MM.1S (cell line): ENCODE results near the gene GJA4.

Experiments
- DNase-seq: peaks from one replicate; pipeline ENCODE4 v3.0.0-alpha.2; 2015
- H2AFZ ChIP-seq: fragments of 300-600 bp; sonication (generic); 2 replicates; pipeline ENCODE4 v1.6.0; 2016; ENCODE audit warnings: antibody characterized with exemption, low read length
- H3F3A ChIP-seq: fragments of 300-600 bp; sonication (generic); 2 replicates; pipeline ENCODE4 v1.6.1; 2016; ENCODE audit warnings: mild to moderate bottlenecking, antibody characterized with exemption, low read length, moderate library complexity, mixed read lengths; ENCODE audit not compliant: insufficient read depth
- H3K27ac ChIP-seq: fragments of 300-600 bp; sonication (generic); 2 replicates; pipeline ENCODE4 v1.5.1; 2016; ENCODE audit warnings: mild to moderate bottlenecking, low read length
- H3K27me3 ChIP-seq: fragments of 300-600 bp; sonication (generic); replicated peaks from 2 replicates; pipeline ENCODE4 v1.6.0; 2016; ENCODE audit warnings: low read length; ENCODE audit not compliant: insufficient read depth
- H3K36me3 ChIP-seq: fragments of 300-600 bp; sonication (generic); replicated peaks from 2 replicates; pipeline ENCODE4 v1.6.1; 2016; ENCODE audit warnings: mild to moderate bottlenecking, low read length, mixed read lengths; ENCODE audit not compliant: insufficient read depth
- H3K4me1 ChIP-seq: fragments of 300-600 bp; sonication (generic); 2 replicates; pipeline ENCODE4 v1.6.1; 2016; ENCODE audit warnings: low read length, mixed read lengths
- H3K4me2 ChIP-seq: fragments of 300-600 bp; sonication (generic); 2 replicates; pipeline ENCODE4 v1.6.0; 2016; ENCODE audit warnings: low read depth, low read length
- H3K4me3 ChIP-seq: fragments of 300-600 bp; sonication (generic); 2 replicates; pipeline ENCODE4 v1.5.1; 2016; ENCODE audit warnings: low read length, mixed read lengths
- H3K79me2 ChIP-seq: fragments of 300-600 bp; sonication (generic); 2 replicates; pipeline ENCODE4 v1.6.1; 2016; ENCODE audit warnings: mixed run types, low read length, mixed read lengths
- H3K9ac ChIP-seq: fragments of 300-600 bp; sonication (generic); 2 replicates; pipeline ENCODE4 v1.6.1; 2016; ENCODE audit warnings: low read length, mixed read lengths
- H3K9me2 ChIP-seq: fragments of 300-600 bp; sonication (generic); replicated peaks from 2 replicates; pipeline ENCODE4 v1.6.1; 2016; ENCODE audit warnings: mild to moderate bottlenecking, low read length, mixed read lengths; ENCODE audit not compliant: insufficient read depth
- H3K9me3 ChIP-seq: fragments of 300-600 bp; sonication (generic); replicated peaks from 2 replicates; pipeline ENCODE4 v1.6.1; 2016; ENCODE audit warnings: mild to moderate bottlenecking, low read length, mixed read lengths; ENCODE audit not compliant: insufficient read depth
- H4K20me1 ChIP-seq: fragments of 300-600 bp; sonication (generic); 2 replicates; pipeline ENCODE4 v1.6.1; 2016; ENCODE audit warnings: mild to moderate bottlenecking, low read length, moderate library complexity, mixed read lengths; ENCODE audit not compliant: insufficient read depth
- EZH2 ChIP-seq: fragments of 300-600 bp; sonication (generic); optimal IDR thresholded peaks from 2 replicates; pipeline ENCODE3; 2017; ENCODE audit warnings: low read depth, mild to moderate bottlenecking, antibody characterized with exemption, low read length, mixed read lengths
- EZH2phosphoT487 ChIP-seq: fragments of 300-600 bp; sonication (generic); IDR thresholded peaks from 2 replicates; pipeline ENCODE4 v1.6.1; 2018; ENCODE audit warnings: antibody characterized with exemption, low read length
- TF ChIP-seq, protein P1 (sequence below): fragments of 300-600 bp; sonication (generic); IDR thresholded peaks from 2 replicates; pipeline ENCODE4 v1.5.1; 2016; ENCODE audit warnings: antibody characterized with exemption, low read length, mixed read lengths

The GJA4 gene

DNA sequence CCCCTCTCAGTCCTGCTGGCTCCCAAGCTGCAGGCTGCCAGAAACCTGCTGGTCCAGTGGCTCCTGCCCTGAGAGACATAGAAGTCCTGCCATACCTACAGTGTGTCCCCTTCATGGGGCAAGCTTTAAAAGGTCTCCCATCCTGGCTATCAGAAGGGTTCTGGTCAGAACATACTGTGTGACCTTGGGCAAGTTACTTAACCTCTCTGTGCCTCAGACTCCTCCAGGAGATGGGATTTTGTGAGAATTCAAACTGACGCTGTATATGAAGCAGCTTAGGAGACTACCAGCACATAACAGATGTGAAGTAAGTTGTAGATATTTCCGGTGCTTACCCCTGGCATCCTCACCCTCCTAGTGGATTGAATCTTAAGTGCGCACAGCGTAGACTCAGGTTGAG, 46.7 kb upstream of the GJA4 start:
- Histone ChIP-seq H4K20me1 (no peaks in the 10 kb centered on the region), H3K79me2 (no peaks in the 10 kb centered on the region), H3K27ac (no peak overlapping the region), H3F3A (no peaks in the 10 kb centered on the region), H3K4me1 (no peaks in the 10 kb centered on the region), H3K36me3 (no peaks in the 10 kb centered on the region), H3K4me3 (no peak overlapping the region), H2AFZ (no peak overlapping the region), H3K27me3 (peaks cover 49% of the 10 kb centered on the region), H3K9me3 (no peaks in the 10 kb centered on the region), H3K9me2 (no peaks in the 10 kb centered on the region), H3K9ac (no peak overlapping the region), H3K4me2 (no peak overlapping the region)
- TF ChIP-seq, protein P1, sequence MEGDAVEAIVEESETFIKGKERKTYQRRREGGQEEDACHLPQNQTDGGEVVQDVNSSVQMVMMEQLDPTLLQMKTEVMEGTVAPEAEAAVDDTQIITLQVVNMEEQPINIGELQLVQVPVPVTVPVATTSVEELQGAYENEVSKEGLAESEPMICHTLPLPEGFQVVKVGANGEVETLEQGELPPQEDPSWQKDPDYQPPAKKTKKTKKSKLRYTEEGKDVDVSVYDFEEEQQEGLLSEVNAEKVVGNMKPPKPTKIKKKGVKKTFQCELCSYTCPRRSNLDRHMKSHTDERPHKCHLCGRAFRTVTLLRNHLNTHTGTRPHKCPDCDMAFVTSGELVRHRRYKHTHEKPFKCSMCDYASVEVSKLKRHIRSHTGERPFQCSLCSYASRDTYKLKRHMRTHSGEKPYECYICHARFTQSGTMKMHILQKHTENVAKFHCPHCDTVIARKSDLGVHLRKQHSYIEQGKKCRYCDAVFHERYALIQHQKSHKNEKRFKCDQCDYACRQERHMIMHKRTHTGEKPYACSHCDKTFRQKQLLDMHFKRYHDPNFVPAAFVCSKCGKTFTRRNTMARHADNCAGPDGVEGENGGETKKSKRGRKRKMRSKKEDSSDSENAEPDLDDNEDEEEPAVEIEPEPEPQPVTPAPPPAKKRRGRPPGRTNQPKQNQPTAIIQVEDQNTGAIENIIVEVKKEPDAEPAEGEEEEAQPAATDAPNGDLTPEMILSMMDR: no peak
- TF ChIP-seq EZH2phosphoT487: no peak
- TF ChIP-seq EZH2: no peak
- no peak for DNase-seq

DNA sequence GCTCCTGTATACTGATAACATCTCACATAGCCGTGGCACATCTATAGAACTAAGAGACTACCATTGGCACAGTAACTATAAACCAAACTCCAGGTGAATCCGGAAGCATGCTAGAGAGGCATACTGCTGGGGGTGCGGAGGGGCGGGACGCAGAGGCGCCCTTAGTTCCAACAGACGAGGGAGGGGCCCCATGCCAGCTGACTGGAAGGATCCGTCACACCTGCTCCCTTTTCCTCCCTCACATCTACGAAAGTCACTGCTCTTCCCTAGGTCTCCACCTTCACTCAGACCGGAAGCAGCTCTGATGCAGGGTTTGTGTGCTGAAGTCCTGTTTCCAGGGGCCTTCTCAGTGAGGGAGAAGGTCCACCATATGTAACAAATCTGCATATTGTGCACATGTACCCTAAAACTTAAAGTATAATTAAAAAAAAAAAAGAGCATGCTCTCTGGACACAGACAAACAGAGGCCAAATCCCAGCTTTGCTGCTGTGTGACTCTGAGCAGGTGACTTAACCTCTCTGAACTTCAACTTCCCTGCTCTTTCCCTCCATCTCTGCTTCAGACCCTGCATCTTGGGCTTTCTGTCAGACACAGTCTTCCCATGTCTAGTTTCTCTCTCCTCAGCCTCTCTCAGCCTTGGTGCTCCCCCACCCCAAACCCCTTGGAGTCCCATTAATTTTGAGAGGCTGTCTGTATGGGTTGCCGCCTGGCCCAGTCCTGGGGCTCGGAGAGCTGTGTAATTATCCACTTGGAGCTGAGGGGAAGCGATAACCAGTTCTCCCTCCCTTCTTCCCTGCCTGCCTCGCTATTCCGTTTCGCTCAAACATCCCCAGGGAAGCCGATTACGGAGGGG, 45.8 kb upstream of the GJA4 start:
- no peaks in the 10 kb centered on the region for H3K9me3 ChIP-seq
- H3F3A ChIP-seq: no peaks in the 10 kb centered on the region
- no peak for TF ChIP-seq EZH2
- TF ChIP-seq, protein P1: no peak
- TF ChIP-seq EZH2phosphoT487: no peak
- H2AFZ ChIP-seq: no peak overlapping the region
- DNase-seq: no peak
- H3K9ac ChIP-seq: no peak overlapping the region
- H3K27ac ChIP-seq: no peak overlapping the region
- no peaks in the 10 kb centered on the region for H3K9me2 ChIP-seq
- H3K36me3 ChIP-seq: no peaks in the 10 kb centered on the region
- peaks cover 40% of the 10 kb centered on the region for H3K27me3 ChIP-seq
- H3K4me1 ChIP-seq: no peaks in the 10 kb centered on the region
- H4K20me1 ChIP-seq: no peaks in the 10 kb centered on the region
- no peak overlapping the region for H3K4me2 ChIP-seq
- no peak overlapping the region for H3K4me3 ChIP-seq
- H3K79me2 ChIP-seq: no peaks in the 10 kb centered on the region

DNA sequence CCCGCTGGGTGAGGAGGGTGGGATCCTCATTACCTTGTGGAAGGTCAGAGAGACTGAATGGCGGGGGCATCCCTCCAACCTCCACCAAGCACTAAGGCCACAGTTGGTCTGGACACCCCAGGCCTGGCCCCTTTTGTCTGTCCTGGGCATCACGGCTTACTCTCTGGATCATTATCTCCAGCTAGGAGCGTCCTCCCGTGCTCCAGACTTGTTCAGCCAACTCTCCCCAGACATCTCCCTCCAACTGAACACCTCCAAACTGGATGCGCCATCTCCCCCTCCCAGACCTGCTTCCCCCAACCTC, 45.2 kb upstream of the GJA4 start:
- no peak for DNase-seq
- H3K4me1 ChIP-seq: no peaks in the 10 kb centered on the region
- H3K9me2 ChIP-seq: no peaks in the 10 kb centered on the region
- peaks cover 40% of the 10 kb centered on the region for H3K27me3 ChIP-seq
- H3K4me2 ChIP-seq: no peak overlapping the region
- H3K36me3 ChIP-seq: no peaks in the 10 kb centered on the region
- H2AFZ ChIP-seq: no peak overlapping the region
- no peaks in the 10 kb centered on the region for H4K20me1 ChIP-seq
- no peaks in the 10 kb centered on the region for H3F3A ChIP-seq
- no peak overlapping the region for H3K9ac ChIP-seq
- H3K27ac ChIP-seq: no peak overlapping the region
- H3K9me3 ChIP-seq: no peaks in the 10 kb centered on the region
- TF ChIP-seq EZH2phosphoT487 (no peak), EZH2 (no peak)
- TF ChIP-seq, protein P1: no peak
- no peaks in the 10 kb centered on the region for H3K79me2 ChIP-seq
- no peak overlapping the region for H3K4me3 ChIP-seq
